ENCODE measurements around the gene HRH2.

GRCh38 chr5:175693741-175694140 is 35.9 kb downstream of the HRH2 start:
- no peak for TF ChIP-seq EZH2 (IDR thresholded peaks at IDR 0.05)
- TF ChIP-seq POLR2AphosphoS5 (IDR thresholded peaks at IDR 0.05; ENCODE audit: borderline replicate concordance, low read depth, low read length): no peak
- TF ChIP-seq FOXP2 (optimal IDR thresholded peaks at IDR 0.05; ENCODE audit: control extremely low read depth, extremely low read length, insufficient read depth): no peak

All from SK-N-MC (cell line).